Neuronal stem cell (in vitro differentiated cells): ENCODE data around the gene LSM14B.

Experiments used
- DNase-seq: peaks from one replicate; pipeline ENCODE4 v3.0.0-alpha.2; 2013; ENCODE audit warnings: low spot score
- H2AFZ ChIP-seq: one replicate; pipeline ENCODE4 v1.6.1; 2013; ENCODE audit warnings: mild to moderate bottlenecking, low read length, inconsistent platforms
- H2AK5ac ChIP-seq: 2 replicates; pipeline ENCODE4 v1.6.1; 2013; ENCODE audit warnings: low read depth, mild to moderate bottlenecking, inconsistent platforms, low read length, moderate library complexity, mixed read lengths
- H2BK120ac ChIP-seq: 2 replicates; pipeline ENCODE4 v1.6.1; 2013; ENCODE audit warnings: low read depth, mild to moderate bottlenecking, inconsistent platforms, low read length, moderate library complexity, mixed read lengths
- H2BK12ac ChIP-seq: one replicate; pipeline ENCODE4 v1.6.1; 2013; ENCODE audit warnings: low read length, inconsistent platforms
- H2BK15ac ChIP-seq: 2 replicates; pipeline ENCODE4 v1.6.1; 2013; ENCODE audit warnings: mild to moderate bottlenecking, low read length, inconsistent platforms, mixed read lengths
- H2BK5ac ChIP-seq: one replicate; pipeline ENCODE4 v1.6.1; 2013; ENCODE audit warnings: inconsistent platforms, mild to moderate bottlenecking, low read length, moderate library complexity
- H3K14ac ChIP-seq: one replicate; pipeline ENCODE4 v1.6.1; 2013; ENCODE audit warnings: low read length, inconsistent platforms
- H3K18ac ChIP-seq: 2 replicates; pipeline ENCODE4 v1.6.1; 2013; ENCODE audit warnings: low read length, inconsistent platforms
- H3K23ac ChIP-seq: 2 replicates; pipeline ENCODE4 v1.6.1; 2013; ENCODE audit warnings: low read depth, mild to moderate bottlenecking, mixed read lengths, low read length, inconsistent platforms; ENCODE audit not compliant: poor library complexity
- H3K27ac ChIP-seq: replicated peaks from 3 replicates; pipeline ENCODE4 v1.5.1; 2013; ENCODE audit warnings: low read length, inconsistent platforms
- H3K27me3 ChIP-seq, 3 experiments: 2 replicates each; pipeline ENCODE4 v1.6.1; 2013; ENCODE audit warnings: low read length in 3 of 3, mild to moderate bottlenecking in 2 of 3, inconsistent platforms in 1 of 3, low read depth in 1 of 3, mixed read lengths in 1 of 3, moderate library complexity in 1 of 3; ENCODE audit not compliant: control insufficient read depth in 3 of 3, insufficient read depth in 3 of 3
- H3K36me3 ChIP-seq, 2 donors: replicated peaks in 1 of 2; 2 replicates each; pipeline ENCODE4 v1.6.1; 2013; ENCODE audit warnings: low read length in 2 of 2; ENCODE audit not compliant: control insufficient read depth in 2 of 2, insufficient read depth in 2 of 2
- H3K4ac ChIP-seq: 2 replicates; pipeline ENCODE4 v1.6.1; 2013; ENCODE audit warnings: inconsistent platforms, mild to moderate bottlenecking, low read length, moderate library complexity
- H3K4me1 ChIP-seq, 2 donors: 1 replicate in 1 of 2; 2 replicates in 1 of 2; pipeline ENCODE4 v1.6.1; 2013; ENCODE audit warnings: low read length in 2 of 2, low read depth in 1 of 2; ENCODE audit not compliant: control insufficient read depth in 2 of 2, insufficient read depth in 1 of 2
- H3K4me2 ChIP-seq: one replicate; pipeline ENCODE4 v1.6.1; 2013; ENCODE audit warnings: mild to moderate bottlenecking, low read length, inconsistent platforms; ENCODE audit not compliant: insufficient read depth, poor library complexity, severe bottlenecking
- H3K4me3 ChIP-seq, 2 donors: 2 replicates each; pipeline ENCODE4 v1.5.1; 2013; ENCODE audit warnings: low read length in 2 of 2, mild to moderate bottlenecking in 2 of 2, inconsistent platforms in 1 of 2, moderate library complexity in 1 of 2
- H3K79me1 ChIP-seq: one replicate; pipeline ENCODE4 v1.6.1; 2013; ENCODE audit warnings: low read depth, mild to moderate bottlenecking, inconsistent platforms, low read length, moderate library complexity
- H3K9ac ChIP-seq: one replicate; pipeline ENCODE4 v1.6.1; 2013; ENCODE audit warnings: mild to moderate bottlenecking, low read depth, low read length, inconsistent platforms; ENCODE audit not compliant: poor library complexity
- H3K9me3 ChIP-seq, 2 donors: replicated peaks in 1 of 2; 2 replicates each; pipeline versions ENCODE3 to v1.6.1; 2013; ENCODE audit warnings: low read length in 2 of 2, mild to moderate bottlenecking in 2 of 2, inconsistent platforms in 1 of 2, low read depth in 1 of 2, mixed read lengths in 1 of 2, moderate library complexity in 1 of 2; ENCODE audit not compliant: control insufficient read depth in 2 of 2, insufficient read depth in 1 of 2
- H4K8ac ChIP-seq: one replicate; pipeline ENCODE4 v1.6.1; 2013; ENCODE audit warnings: low read depth, mild to moderate bottlenecking, inconsistent platforms, low read length, moderate library complexity
- H4K91ac ChIP-seq: one replicate; pipeline ENCODE4 v1.6.1; 2013; ENCODE audit warnings: low read length, low read depth, mild to moderate bottlenecking, inconsistent platforms; ENCODE audit not compliant: poor library complexity
- WGBS, 2 donors: extraction: QIAGEN DNeasy Blood & Tissue Kit; methylation state at CpG; one replicate each; pipeline ENCODE4 v1.1.7; 2013; ENCODE audit warnings: missing lambda C conversion rate in 2 of 2, mixed read lengths in 1 of 2; ENCODE audit not compliant: insufficient read length in 2 of 2, insufficient replicate concordance in 1 of 2; ENCODE audit errors: extremely low coverage in 2 of 2; 5-methylcytosine and 5-hydroxymethylcytosine counted together

Gene LSM14B

DNA sequence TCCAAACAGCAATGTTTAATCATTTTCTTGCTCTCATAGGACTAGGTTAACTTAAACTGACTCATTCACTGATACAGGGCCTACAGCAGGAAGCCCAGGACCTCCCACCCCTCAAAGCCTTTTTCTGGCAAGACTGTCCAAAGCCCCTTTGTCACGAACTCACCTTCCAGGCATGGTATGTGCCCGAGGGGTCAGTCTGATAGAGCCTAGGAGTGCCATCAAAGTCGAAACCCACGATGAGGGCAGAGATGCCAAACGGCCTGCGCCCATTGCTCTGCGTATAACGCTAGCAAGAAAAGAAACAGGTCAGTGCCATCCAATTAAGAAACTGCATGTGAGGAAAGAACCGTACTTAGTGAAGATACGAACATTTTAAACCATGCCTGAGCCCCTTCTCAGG, 16.6 kb downstream of the LSM14B start:
- Histone ChIP-seq H3K4me3 (no peak overlapping the region), H2BK5ac (no peak overlapping the region), H3K27ac (no peak overlapping the region), H4K8ac (no peak overlapping the region), H3K4me1 (peaks cover 5% of the 10 kb centered on the region in 2 donors), H3K14ac (no peak overlapping the region), H2AFZ (no peak overlapping the region), H3K4ac (no peak overlapping the region), H3K23ac (no peak overlapping the region), H2AK5ac (no peak overlapping the region), H2BK120ac (no peak overlapping the region), H3K79me1 (peaks cover 13% of the 10 kb centered on the region), H2BK15ac (no peak overlapping the region), H3K27me3 (no peaks in the 10 kb centered on the region), H2BK12ac (no peak overlapping the region), H3K36me3 (peaks cover 56 to 79% of the 10 kb centered on the region in 2 donors), H3K18ac (no peak overlapping the region), H3K9me3 (no peaks in the 10 kb centered on the region), H3K4me2 (no peak overlapping the region), H4K91ac (no peak overlapping the region), H3K9ac (no peak overlapping the region)
- no peak for DNase-seq
- WGBS, 2 donors, result no CpG with 5 or more reads among the region's 10 CpGs

DNA sequence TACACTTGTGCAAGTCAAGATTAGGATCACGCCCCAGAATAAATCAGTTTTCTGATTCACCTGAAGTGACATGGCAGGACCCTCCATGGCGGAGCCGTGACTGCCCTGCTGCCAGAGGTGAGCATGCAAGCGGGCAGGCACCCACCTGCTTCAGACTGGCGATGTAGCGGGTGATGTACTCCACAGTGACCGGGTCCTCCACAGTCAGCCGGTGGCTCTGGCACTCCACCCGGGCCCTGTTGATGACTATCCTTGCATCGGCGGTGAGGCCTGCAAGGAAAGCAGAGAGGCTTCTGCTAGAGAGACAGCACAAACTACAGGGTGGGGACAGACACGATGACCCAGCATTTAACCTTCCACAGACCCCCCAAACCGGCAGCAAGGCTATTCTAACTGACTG, 17.4 kb downstream of the LSM14B start:
- Histone ChIP-seq H4K8ac (no peak overlapping the region), H2BK5ac (no peak overlapping the region), H2AFZ (no peak overlapping the region), H3K4me2 (no peak overlapping the region), H3K27me3 (no peaks in the 10 kb centered on the region), H3K4me1 (peaks cover 6 to 7% of the 10 kb centered on the region in 2 donors), H3K36me3 (peaks cover 53 to 72% of the 10 kb centered on the region in 2 donors), H2BK15ac (no peak overlapping the region), H4K91ac (no peak overlapping the region), H2BK12ac (no peak overlapping the region), H3K4ac (no peak overlapping the region), H3K9me3 (no peaks in the 10 kb centered on the region), H3K23ac (no peak overlapping the region), H3K79me1 (peaks cover 13% of the 10 kb centered on the region), H3K9ac (no peak overlapping the region), H2AK5ac (no peak overlapping the region), H3K27ac (no peak overlapping the region), H3K18ac (no peak overlapping the region), H3K4me3 (no peak overlapping the region), H3K14ac (no peak overlapping the region), H2BK120ac (no peak overlapping the region)
- WGBS, 2 donors, result no CpG with 5 or more reads among the region's 13 CpGs
- DNase-seq, result no peak

DNA sequence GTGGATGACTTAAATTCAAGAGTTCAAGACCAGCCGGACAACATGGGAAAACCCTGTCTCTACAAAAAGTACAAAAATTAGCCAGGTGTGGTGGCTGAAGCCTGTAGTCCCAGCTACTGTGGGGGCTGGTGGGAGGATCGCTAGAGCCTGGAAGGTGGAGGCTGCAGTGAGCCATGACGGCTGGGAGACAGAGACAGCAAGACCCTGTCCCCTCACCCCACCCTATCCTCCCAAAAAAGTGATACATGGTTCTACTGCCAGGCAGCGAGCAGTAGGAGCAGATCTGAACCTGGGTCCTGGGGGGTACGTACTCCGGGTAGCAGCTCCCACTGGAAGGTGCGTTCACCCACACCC, 18.7 kb downstream of the LSM14B start:
- H3K18ac ChIP-seq, result no peak overlapping the region
- no peak overlapping the region for H4K8ac ChIP-seq
- H3K4me3 ChIP-seq, result peak overlapping the region in 1 of 2 donors; percentile 84
- H3K27me3 ChIP-seq, result no peaks in the 10 kb centered on the region
- H3K14ac ChIP-seq, result no peak overlapping the region
- no peak overlapping the region for H4K91ac ChIP-seq
- H3K79me1 ChIP-seq, result peaks cover 14% of the 10 kb centered on the region
- no peak overlapping the region for H2AFZ ChIP-seq
- peak overlapping the region; percentile 26 for H3K9ac ChIP-seq
- H3K23ac ChIP-seq, result no peak overlapping the region
- H2BK12ac ChIP-seq, result no peak overlapping the region
- no peak for DNase-seq
- no peaks in the 10 kb centered on the region for H3K9me3 ChIP-seq
- H3K4me2 ChIP-seq, result no peak overlapping the region
- no peak overlapping the region for H3K4ac ChIP-seq
- no peak overlapping the region for H2BK5ac ChIP-seq
- H2BK120ac ChIP-seq, result no peak overlapping the region
- peaks cover 10 to 12% of the 10 kb centered on the region in 2 donors for H3K4me1 ChIP-seq
- H2AK5ac ChIP-seq, result no peak overlapping the region
- no peak overlapping the region for H2BK15ac ChIP-seq
- H3K27ac ChIP-seq, result no peak overlapping the region
- peaks cover 49 to 72% of the 10 kb centered on the region in 2 donors for H3K36me3 ChIP-seq
- WGBS, 2 donors, result no CpG with 5 or more reads among the region's 7 CpGs

DNA sequence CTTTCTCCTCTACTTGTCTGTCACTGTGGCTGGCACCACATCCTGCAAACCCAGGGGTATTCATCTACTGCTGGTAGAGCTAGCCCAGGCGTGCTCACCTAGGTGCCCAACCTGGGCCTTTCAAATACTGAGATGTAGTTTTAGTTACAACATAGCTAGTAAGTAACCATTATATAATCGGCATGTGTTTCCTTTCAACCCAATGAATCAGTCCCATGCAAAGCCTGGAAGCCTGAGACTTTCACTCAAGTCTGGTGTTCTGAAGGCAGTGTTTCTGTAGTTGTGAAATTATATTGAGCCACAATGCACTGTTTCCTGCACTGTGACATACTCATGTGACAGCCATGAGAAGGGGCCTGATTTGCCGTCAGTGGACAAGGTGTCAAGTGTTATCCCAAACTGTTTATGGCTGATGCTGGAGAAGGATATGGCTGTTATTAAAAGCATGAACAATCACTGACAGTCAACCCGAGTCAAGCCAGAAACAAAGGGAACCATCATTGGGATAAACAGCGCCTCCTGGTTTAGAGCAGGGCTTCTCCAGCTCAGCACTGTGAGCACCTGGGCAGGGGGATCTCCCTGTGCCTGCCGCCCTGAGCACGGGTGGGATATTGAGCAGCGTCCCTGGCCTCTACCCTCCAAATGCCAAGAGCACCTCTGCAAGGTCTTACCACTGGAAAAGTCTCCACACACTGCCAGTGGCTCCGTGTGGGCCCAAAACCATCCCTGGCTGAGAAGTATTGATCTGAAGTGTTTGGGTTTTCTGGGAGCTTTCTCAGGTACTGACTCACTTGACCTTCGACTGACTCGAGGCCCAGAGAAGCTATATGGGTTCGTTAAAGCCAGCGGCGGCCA, 19.3 kb downstream of the LSM14B start:
- H2BK5ac ChIP-seq, result no peak overlapping the region
- peaks cover 10 to 12% of the 10 kb centered on the region in 2 donors for H3K4me1 ChIP-seq
- H4K8ac ChIP-seq, result no peak overlapping the region
- WGBS, 2 donors, result no CpG with 5 or more reads among the region's 14 CpGs
- H3K79me1 ChIP-seq, result peaks cover 14% of the 10 kb centered on the region
- no peak overlapping the region for H3K18ac ChIP-seq
- H3K4me3 ChIP-seq, result peak overlapping the region; percentile 84 to 96
- no peak overlapping the region for H3K4ac ChIP-seq
- no peak overlapping the region for H2BK120ac ChIP-seq
- H2BK12ac ChIP-seq, result no peak overlapping the region
- no peaks in the 10 kb centered on the region for H3K27me3 ChIP-seq
- no peak overlapping the region for H3K23ac ChIP-seq
- no peak overlapping the region for H2AK5ac ChIP-seq
- H2AFZ ChIP-seq, result no peak overlapping the region
- no peak overlapping the region for H3K27ac ChIP-seq
- peak overlapping the region; percentile 77 for H3K4me2 ChIP-seq
- H4K91ac ChIP-seq, result no peak overlapping the region
- H3K14ac ChIP-seq, result no peak overlapping the region
- H3K36me3 ChIP-seq, result peaks cover 46 to 69% of the 10 kb centered on the region in 2 donors
- no peak overlapping the region for H2BK15ac ChIP-seq
- no peak for DNase-seq
- H3K9me3 ChIP-seq, result no peaks in the 10 kb centered on the region
- H3K9ac ChIP-seq, result peak overlapping the region; percentile 39
